Fibroblast of lung (primary cell): Measurements from ENCODE around the gene CPNE4. TPM values are rescaled to one million over a fixed set of nuclear protein-coding genes. Genes with fewer than 3 reads are reported as not detected.

Experiments used
- DNase-seq, 2 donors: peaks; one replicate each; pipeline versions ENCODE4 v3.0.0 to v3.0.0-alpha.2; 2010; ENCODE audit warnings: low read depth in 2 of 2
- H2AFZ ChIP-seq: 2 replicates; pipeline ENCODE4 v1.5.1; 2012; ENCODE audit warnings: low read length, control low read depth, inconsistent platforms
- H3K27ac ChIP-seq: 2 replicates; pipeline ENCODE4 v1.5.1; 2011; ENCODE audit warnings: low read length, control low read depth; ENCODE audit not compliant: insufficient read depth
- H3K27me3 ChIP-seq: 2 replicates; pipeline ENCODE4 v1.5.1; 2011; ENCODE audit warnings: mild to moderate bottlenecking, low read length; ENCODE audit not compliant: control insufficient read depth, insufficient read depth
- H3K36me3 ChIP-seq: 2 replicates; pipeline ENCODE4 v1.5.1; 2011; ENCODE audit warnings: low read length; ENCODE audit not compliant: control insufficient read depth, insufficient read depth
- H3K4me1 ChIP-seq: 2 replicates; pipeline ENCODE4 v1.5.1; 2011; ENCODE audit warnings: low read length; ENCODE audit not compliant: control insufficient read depth, insufficient read depth; ENCODE audit errors: extremely low read depth
- H3K4me2 ChIP-seq: 2 replicates; pipeline ENCODE4 v1.5.1; 2011; ENCODE audit warnings: low read length, control low read depth; ENCODE audit not compliant: insufficient read depth; ENCODE audit errors: extremely low read depth
- H3K4me3 ChIP-seq, 4 experiments: fragments of 200-600 bp in 1 of 4; sonication (generic) in 1 of 4; replicated peaks in 1 of 4; 2 replicates each; pipeline ENCODE4 v1.5.1; 2011 to 2016; ENCODE audit warnings: low read length in 4 of 4, low read depth in 3 of 4, mild to moderate bottlenecking in 3 of 4, control low read depth in 2 of 4, inconsistent platforms in 1 of 4, mixed read lengths in 1 of 4; ENCODE audit not compliant: insufficient read depth in 1 of 4; ENCODE audit errors: control extremely low read depth in 1 of 4
- H3K79me2 ChIP-seq: 2 replicates; pipeline ENCODE4 v1.5.1; 2012; ENCODE audit warnings: mild to moderate bottlenecking, low read length, inconsistent platforms; ENCODE audit not compliant: control insufficient read depth, insufficient read depth
- H3K9ac ChIP-seq: 2 replicates; pipeline ENCODE4 v1.5.1; 2011; ENCODE audit warnings: mild to moderate bottlenecking, low read length, control low read depth; ENCODE audit not compliant: insufficient read depth
- H3K9me3 ChIP-seq: 2 replicates; pipeline ENCODE4 v1.5.1; 2012; ENCODE audit warnings: low read depth, low read length; ENCODE audit not compliant: control insufficient read depth, insufficient read depth
- H4K20me1 ChIP-seq: 2 replicates; pipeline ENCODE4 v1.5.1; 2011; ENCODE audit warnings: low read length; ENCODE audit not compliant: control insufficient read depth, insufficient read depth; ENCODE audit errors: extremely low read depth
- EZH2 ChIP-seq: IDR thresholded peaks from 2 replicates; pipeline ENCODE4 v1.5.1; 2012; ENCODE audit warnings: low read length, control low read depth, mild to moderate bottlenecking; ENCODE audit errors: missing control alignments
- polyA plus RNA-seq, 2 donors: library from polyadenylated mRNA; depleted of rRNA in 1 of 2; stranded (reverse) in 1 of 2; unstranded in 1 of 2; fragments of >200 nt; gene quantifications; 2 replicates each; pipeline ENCODE4 v1.2.1, GENCODE V29; 2011 to 2012; ENCODE audit warnings: missing spikeins in 1 of 2
- total RNA-seq: library from RNA; depleted of rRNA; stranded (reverse); fragments of >200 nt; gene quantifications from 2 replicates; pipeline ENCODE4 v1.2.1, GENCODE V29; 2014
- TF ChIP-seq, protein P1 (sequence below), 2 donors: IDR thresholded peaks in 1 of 2; conservative IDR thresholded peaks in 1 of 2; 1 replicate in 1 of 2; 2 replicates in 1 of 2; pipeline ENCODE4 v1.5.1; 2011 to 2012; ENCODE audit warnings: low read length in 2 of 2, control low read depth in 1 of 2, inconsistent platforms in 1 of 2, low read depth in 1 of 2, mild to moderate bottlenecking in 1 of 2

The CPNE4 gene
- total and polyA plus RNA-seq, 2 donors (not counting 1 experiment from before 2014, with no cell fraction given) = 0.17 TPM; not detected in 1

DNA sequence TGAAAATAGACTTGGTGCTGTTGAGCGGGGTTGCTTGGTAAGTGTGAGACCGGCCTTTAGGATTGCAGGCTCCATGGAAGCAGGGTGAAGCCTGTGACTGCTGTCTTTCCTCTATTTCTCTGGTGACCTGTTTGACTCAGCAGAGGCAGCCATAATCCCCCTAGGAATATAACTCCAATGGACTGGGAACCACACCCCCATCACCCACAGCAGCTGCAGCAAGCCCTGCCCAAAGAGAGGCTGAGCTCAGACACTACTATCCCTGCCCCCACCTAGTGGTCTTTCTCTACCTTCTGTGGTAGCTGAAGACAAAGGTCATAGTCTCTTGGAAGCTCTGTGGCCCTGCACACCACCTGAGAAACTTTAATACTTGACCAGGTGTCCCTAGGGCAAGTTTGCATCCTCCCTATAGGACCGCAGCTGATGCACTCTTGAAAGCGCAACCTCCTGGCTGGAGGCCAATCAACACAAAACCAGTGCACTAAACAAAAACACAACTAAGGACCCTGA lies 398.5 kb downstream of the CPNE4 start:
- H4K20me1 ChIP-seq = no peaks in the 10 kb centered on the region
- no peak overlapping the region for H3K27ac ChIP-seq
- H3K4me3 ChIP-seq = no peak overlapping the region
- H3K36me3 ChIP-seq = no peaks in the 10 kb centered on the region
- no peak for DNase-seq
- TF ChIP-seq, protein P1, sequence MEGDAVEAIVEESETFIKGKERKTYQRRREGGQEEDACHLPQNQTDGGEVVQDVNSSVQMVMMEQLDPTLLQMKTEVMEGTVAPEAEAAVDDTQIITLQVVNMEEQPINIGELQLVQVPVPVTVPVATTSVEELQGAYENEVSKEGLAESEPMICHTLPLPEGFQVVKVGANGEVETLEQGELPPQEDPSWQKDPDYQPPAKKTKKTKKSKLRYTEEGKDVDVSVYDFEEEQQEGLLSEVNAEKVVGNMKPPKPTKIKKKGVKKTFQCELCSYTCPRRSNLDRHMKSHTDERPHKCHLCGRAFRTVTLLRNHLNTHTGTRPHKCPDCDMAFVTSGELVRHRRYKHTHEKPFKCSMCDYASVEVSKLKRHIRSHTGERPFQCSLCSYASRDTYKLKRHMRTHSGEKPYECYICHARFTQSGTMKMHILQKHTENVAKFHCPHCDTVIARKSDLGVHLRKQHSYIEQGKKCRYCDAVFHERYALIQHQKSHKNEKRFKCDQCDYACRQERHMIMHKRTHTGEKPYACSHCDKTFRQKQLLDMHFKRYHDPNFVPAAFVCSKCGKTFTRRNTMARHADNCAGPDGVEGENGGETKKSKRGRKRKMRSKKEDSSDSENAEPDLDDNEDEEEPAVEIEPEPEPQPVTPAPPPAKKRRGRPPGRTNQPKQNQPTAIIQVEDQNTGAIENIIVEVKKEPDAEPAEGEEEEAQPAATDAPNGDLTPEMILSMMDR (conservative IDR thresholded peaks at IDR 0.05 in 1 of 2, IDR thresholded peaks at IDR 0.05 in 1 of 2; ENCODE audit: low read depth in 1 of 2, low read length in 2 of 2) = no peak
- TF ChIP-seq EZH2 = no peak
- no peaks in the 10 kb centered on the region for H3K79me2 ChIP-seq
- no peaks in the 10 kb centered on the region for H3K4me1 ChIP-seq
- no peaks in the 10 kb centered on the region for H3K9me3 ChIP-seq
- H3K27me3 ChIP-seq = no peaks in the 10 kb centered on the region
- H3K9ac ChIP-seq = no peak overlapping the region
- no peak overlapping the region for H3K4me2 ChIP-seq
- H2AFZ ChIP-seq = no peak overlapping the region

DNA sequence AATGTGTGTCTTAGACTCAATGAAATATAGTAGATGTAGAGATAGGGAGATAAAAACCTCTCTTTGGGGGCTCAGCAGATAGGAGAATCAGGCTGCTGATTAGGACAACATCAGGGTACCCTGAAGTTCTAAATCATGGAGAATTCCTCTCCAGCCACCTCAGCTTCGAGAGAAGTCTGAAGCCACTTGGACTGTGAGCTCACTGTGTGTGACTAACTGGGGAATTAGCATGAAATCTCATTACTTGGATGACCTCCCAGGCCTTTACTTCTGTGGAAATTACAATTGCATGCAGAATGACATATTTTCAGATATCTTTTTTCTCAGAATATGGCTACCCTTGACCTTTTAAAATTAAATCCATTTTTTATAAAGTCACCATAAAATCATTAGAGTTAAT lies 404.0 kb downstream of the CPNE4 start:
- H2AFZ ChIP-seq = no peak overlapping the region
- peak in 1 of 2 donors; percentile 21 for DNase-seq
- no peaks in the 10 kb centered on the region for H3K9me3 ChIP-seq
- H3K36me3 ChIP-seq = no peaks in the 10 kb centered on the region
- no peak overlapping the region for H3K9ac ChIP-seq
- TF ChIP-seq EZH2 = no peak
- TF ChIP-seq, protein P1 (conservative IDR thresholded peaks at IDR 0.05 in 1 of 2, IDR thresholded peaks at IDR 0.05 in 1 of 2; ENCODE audit: low read depth in 1 of 2, low read length in 2 of 2) = no peak
- no peaks in the 10 kb centered on the region for H4K20me1 ChIP-seq
- no peak overlapping the region for H3K4me3 ChIP-seq
- H3K79me2 ChIP-seq = no peaks in the 10 kb centered on the region
- H3K27ac ChIP-seq = no peak overlapping the region
- H3K27me3 ChIP-seq = no peaks in the 10 kb centered on the region
- no peak overlapping the region for H3K4me2 ChIP-seq
- H3K4me1 ChIP-seq = no peaks in the 10 kb centered on the region

DNA sequence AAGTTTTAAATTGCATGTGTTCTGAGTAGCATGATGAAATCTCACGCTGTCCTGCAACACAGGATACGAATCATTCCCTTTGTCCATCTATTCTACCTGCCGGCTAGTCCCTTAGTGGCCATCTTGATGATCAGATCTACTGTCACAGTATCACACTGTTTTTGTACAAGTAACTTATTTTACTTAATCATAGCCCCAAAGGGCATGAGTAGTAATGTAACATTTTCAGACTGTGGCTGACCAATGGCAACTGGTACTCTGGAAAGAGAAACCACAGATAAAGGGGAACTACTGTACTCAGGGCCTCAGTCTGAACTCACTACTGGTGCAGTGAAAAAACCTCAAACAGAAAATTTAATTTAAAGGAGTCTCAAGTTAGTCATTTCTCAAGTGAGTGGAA lies 404.7 kb downstream of the CPNE4 start:
- no peak overlapping the region for H3K4me3 ChIP-seq
- H3K36me3 ChIP-seq = no peaks in the 10 kb centered on the region
- no peaks in the 10 kb centered on the region for H4K20me1 ChIP-seq
- H3K27me3 ChIP-seq = no peaks in the 10 kb centered on the region
- TF ChIP-seq, protein P1 (conservative IDR thresholded peaks at IDR 0.05 in 1 of 2, IDR thresholded peaks at IDR 0.05 in 1 of 2; ENCODE audit: low read depth in 1 of 2, low read length in 2 of 2) = no peak
- no peak for TF ChIP-seq EZH2
- no peak overlapping the region for H2AFZ ChIP-seq
- no peak overlapping the region for H3K9ac ChIP-seq
- DNase-seq = no peak
- no peaks in the 10 kb centered on the region for H3K79me2 ChIP-seq
- no peaks in the 10 kb centered on the region for H3K4me1 ChIP-seq
- H3K27ac ChIP-seq = no peak overlapping the region
- H3K9me3 ChIP-seq = no peaks in the 10 kb centered on the region
- no peak overlapping the region for H3K4me2 ChIP-seq
